SJCRH30 (cell line): ENCODE data around the gene BFSP1. TPM values are rescaled to one million over a fixed set of nuclear protein-coding genes. Genes with fewer than 3 reads are reported as not detected.

Experiments used
- total RNA-seq: library from RNA; depleted of rRNA; stranded (reverse); fragments of >200 nt; shearing (Covaris generic); gene quantifications from 2 replicates; pipeline ENCODE4 v1.2.3, GENCODE V29; 2014; rRNA removed

The BFSP1 gene
- total RNA-seq, 1 experiment from 2014 or later = not detected

Other genes starting within 250 kb of the BFSP1 start
- 117 and 121 TPM in 2 replicates for gene DSTN, start 38.7 kb upstream of the BFSP1 start, total RNA-seq
- gene RRBP1, start 150.9 kb upstream of the BFSP1 start, total RNA-seq = 42.8 and 43.7 TPM in 2 replicates
- not detected in 2 replicates for gene BANF2, start 168.6 kb upstream of the BFSP1 start, total RNA-seq